Measurements from ENCODE around the gene HCFC1R1. TPM values are rescaled to one million over a fixed set of nuclear protein-coding genes. Genes with fewer than 3 reads are reported as not detected.
"Not testable (repeated sequence)": the region's sequence is repeated elsewhere in the genome, so short reads cannot be mapped to it uniquely, and the experiment has no call there.

Gene HCFC1R1
- total and polyA plus RNA-seq, 2 of the 8 experiments (the other 6 are each of a cell fraction or from before 2014, with no cell fraction given): 72.7 to 138 TPM

DNA sequence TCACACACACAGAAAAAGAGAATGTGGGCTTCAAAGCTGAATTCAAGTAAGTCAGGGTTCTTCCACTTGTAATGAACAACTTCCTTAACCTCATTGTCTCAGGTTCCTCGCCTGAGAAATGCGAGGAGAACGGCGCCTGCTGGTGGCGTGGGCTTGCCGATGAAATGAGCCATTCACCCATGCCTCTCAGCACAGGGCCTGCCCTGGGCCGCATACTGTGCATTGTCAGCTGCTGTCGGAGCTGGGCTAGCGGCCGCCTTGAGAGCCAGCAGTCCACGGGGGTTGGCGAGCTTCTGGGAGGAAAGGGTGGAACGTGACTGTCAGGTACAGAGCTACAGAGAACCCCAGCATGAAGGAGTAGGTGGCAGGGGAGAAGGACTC is 29.6 kb upstream of the HCFC1R1 start:
- peaks cover 7 to 22% of the 10 kb centered on the region in 2 experiments for H4K20me1 ChIP-seq (replicated peaks in 1 of 2; ENCODE audit: control insufficient read depth in 1 of 2, insufficient read depth in 2 of 2, low read length in 2 of 2)
- H3K4me2 ChIP-seq (ENCODE audit: insufficient read depth in 1 of 2, low read depth in 2 of 2, low read length in 2 of 2); H3K4me3 ChIP-seq (ENCODE audit: extremely low read depth in 1 of 4, insufficient read depth in 2 of 4, low read depth in 3 of 4, low read length in 4 of 4); DNase-seq (ENCODE audit: low read depth in 1 of 2, low spot score in 2 of 2); H2BK20ac ChIP-seq (ENCODE audit: low read length); H3K9ac ChIP-seq (replicated peaks in 1 of 4; ENCODE audit: extremely low read depth in 1 of 4, low read depth in 3 of 4, low read length in 3 of 4); H3K4ac ChIP-seq (replicated peaks; ENCODE audit: insufficient read length, low read depth, low read length); H2BK12ac ChIP-seq (ENCODE audit: low read depth, low read length); H2AFZ ChIP-seq (ENCODE audit: low read length); H2BK5ac ChIP-seq (ENCODE audit: low read depth, low read length); H3K23me2 ChIP-seq (ENCODE audit: low read depth, low read length); H3K9me3 ChIP-seq (ENCODE audit: insufficient read depth in 2 of 2, low read depth in 1 of 2, low read length in 1 of 2); H3K14ac ChIP-seq (ENCODE audit: insufficient read length); POLR2A ChIA-PET (ENCODE audit: partially characterized antibody); H2BK120ac ChIP-seq (replicated peaks; ENCODE audit: low read depth, low read length); H3K56ac ChIP-seq (replicated peaks; ENCODE audit: insufficient read length, low read depth, low read length); H3K36me3 ChIP-seq (ENCODE audit: control insufficient read depth in 2 of 4, insufficient read depth in 4 of 4, low read length in 3 of 4); H3K79me1 ChIP-seq (ENCODE audit: low read depth, low read length); H2AK5ac ChIP-seq (ENCODE audit: low read depth, low read length); H3K27ac ChIP-seq (ENCODE audit: low read depth, low read length); H4K5ac ChIP-seq (ENCODE audit: insufficient read length, low read depth, low read length); H3K79me2 ChIP-seq (ENCODE audit: control insufficient read depth in 1 of 2, insufficient read depth in 2 of 2, low read length in 2 of 2); H3K27me3 ChIP-seq (replicated peaks in 1 of 4; ENCODE audit: control insufficient read depth in 3 of 4, extremely low read depth in 1 of 4, insufficient read depth in 3 of 4, low read length in 3 of 4); H3K23ac ChIP-seq (ENCODE audit: insufficient read length); H2BK15ac ChIP-seq (ENCODE audit: low read length); H4K8ac ChIP-seq (ENCODE audit: extremely low read depth, insufficient read depth, low read length); H3K4me1 ChIP-seq (replicated peaks in 1 of 4; ENCODE audit: control insufficient read depth in 3 of 4, insufficient read depth in 4 of 4, low read length in 3 of 4); H3K18ac ChIP-seq (ENCODE audit: extremely low read depth, low read length); H4K91ac ChIP-seq (replicated peaks; ENCODE audit: insufficient read length, low read length): not testable (repeated sequence)
- 88% methylated on average over 10 of the region's 13 CpGs; no CpG with 5 or more reads in 1 of the 2 experiments for WGBS, 2 experiments (ENCODE audit: extremely low coverage in 1 of 2, insufficient coverage in 1 of 2, insufficient read length in 1 of 2, insufficient replicate concordance in 2 of 2, low coverage in 1 of 2, low lambda C conversion rate in 2 of 2, missing lambda C conversion rate in 1 of 2)
- FAIRE-seq: peak; percentile 94
- TF ChIP-seq, protein P1, sequence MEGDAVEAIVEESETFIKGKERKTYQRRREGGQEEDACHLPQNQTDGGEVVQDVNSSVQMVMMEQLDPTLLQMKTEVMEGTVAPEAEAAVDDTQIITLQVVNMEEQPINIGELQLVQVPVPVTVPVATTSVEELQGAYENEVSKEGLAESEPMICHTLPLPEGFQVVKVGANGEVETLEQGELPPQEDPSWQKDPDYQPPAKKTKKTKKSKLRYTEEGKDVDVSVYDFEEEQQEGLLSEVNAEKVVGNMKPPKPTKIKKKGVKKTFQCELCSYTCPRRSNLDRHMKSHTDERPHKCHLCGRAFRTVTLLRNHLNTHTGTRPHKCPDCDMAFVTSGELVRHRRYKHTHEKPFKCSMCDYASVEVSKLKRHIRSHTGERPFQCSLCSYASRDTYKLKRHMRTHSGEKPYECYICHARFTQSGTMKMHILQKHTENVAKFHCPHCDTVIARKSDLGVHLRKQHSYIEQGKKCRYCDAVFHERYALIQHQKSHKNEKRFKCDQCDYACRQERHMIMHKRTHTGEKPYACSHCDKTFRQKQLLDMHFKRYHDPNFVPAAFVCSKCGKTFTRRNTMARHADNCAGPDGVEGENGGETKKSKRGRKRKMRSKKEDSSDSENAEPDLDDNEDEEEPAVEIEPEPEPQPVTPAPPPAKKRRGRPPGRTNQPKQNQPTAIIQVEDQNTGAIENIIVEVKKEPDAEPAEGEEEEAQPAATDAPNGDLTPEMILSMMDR (IDR thresholded peaks at IDR 0.05; ENCODE audit: control extremely low read depth in 1 of 3, insufficient read depth in 1 of 3, low read depth in 1 of 3, low read length in 3 of 3): peak in 2 of 3 experiments; percentile 19 to 34; a peak in 3 of 4 replicates
- TF ChIP-seq RAD21 (IDR thresholded peaks at IDR 0.05 in 1 of 2, conservative IDR thresholded peaks at IDR 0.05 in 1 of 2; ENCODE audit: low read depth in 2 of 2, low read length in 2 of 2): peak; percentile 7 to 15; a peak in 3 of 4 replicates
- CTCF ChIA-PET (ENCODE audit: partially characterized antibody): interaction anchor here (7.4 kb wide), 1 partner anchor 22 kb away, joined by 117 read pairs; no protein-coding TSS in a partner anchor

All from H1 (cell line).